H1 (cell line): ENCODE data around the gene CEP85L. TPM values are rescaled to one million over a fixed set of nuclear protein-coding genes. Genes with fewer than 3 reads are reported as not detected.

ENCODE experiments used
- BCL11A ChIP-seq, 2 experiments: IDR thresholded peaks; one replicate each; pipeline ENCODE4 v1.6.1; 2011; ENCODE audit warnings: low read depth in 2 of 2, low read length in 2 of 2, mild to moderate bottlenecking in 2 of 2
- CREB1 ChIP-seq: IDR thresholded peaks from 2 replicates; pipeline ENCODE4 v1.6.1; 2012; ENCODE audit warnings: inconsistent platforms
- EGR1 ChIP-seq: IDR thresholded peaks from 2 replicates; pipeline ENCODE4 v1.6.1; 2011; ENCODE audit warnings: low read depth, low read length, borderline replicate concordance
- JUND ChIP-seq: IDR thresholded peaks from 2 replicates; pipeline ENCODE4 v1.6.1; 2011; ENCODE audit warnings: mild to moderate bottlenecking, improper control_type of control experiment, low read length
- TBP ChIP-seq: IDR thresholded peaks from 2 replicates; pipeline ENCODE4 v1.6.1; 2011; ENCODE audit warnings: low read depth, low read length, improper control_type of control experiment
- polyA plus RNA-seq, 7 experiments: library from polyadenylated mRNA; depleted of rRNA in 3 of 7; stranded (reverse) in 5 of 7; unstranded in 2 of 7; fragments of >200 nt in 5 of 7; fragments of 200-250 nt in 2 of 7; gene quantifications; 1 replicate in 5 of 7; 2 replicates in 1 of 7; 4 replicates in 1 of 7; pipeline versions ENCODE4 v1.2.1 to v1.2.3, GENCODE V29; 2011 to 2013; ENCODE audit warnings: missing spikeins in 2 of 7, mixed read lengths in 2 of 7
- total RNA-seq: library from RNA; stranded (reverse); fragmentation: NEBNext Ultra II Directional; extraction: Animal tissue kit (Norgen Biotek cat#: 25700); gene quantifications from 2 replicates; pipeline ENCODE4 v1.2.1, GENCODE V29; 2021
- TF ChIP-seq, protein P1 (sequence below): fragments of 300-600 bp; sonication (generic); IDR thresholded peaks from 2 replicates; pipeline ENCODE4 v1.7.1; 2012; ENCODE audit warnings: low read length, moderate library complexity, mild to moderate bottlenecking, inconsistent platforms; ENCODE audit not compliant: insufficient replicate concordance

Gene CEP85L
- total and polyA plus RNA-seq, 2 of the 8 experiments (the other 6 are each of a cell fraction or from before 2014, with no cell fraction given) = 3.2 to 27.6 TPM

DNA sequence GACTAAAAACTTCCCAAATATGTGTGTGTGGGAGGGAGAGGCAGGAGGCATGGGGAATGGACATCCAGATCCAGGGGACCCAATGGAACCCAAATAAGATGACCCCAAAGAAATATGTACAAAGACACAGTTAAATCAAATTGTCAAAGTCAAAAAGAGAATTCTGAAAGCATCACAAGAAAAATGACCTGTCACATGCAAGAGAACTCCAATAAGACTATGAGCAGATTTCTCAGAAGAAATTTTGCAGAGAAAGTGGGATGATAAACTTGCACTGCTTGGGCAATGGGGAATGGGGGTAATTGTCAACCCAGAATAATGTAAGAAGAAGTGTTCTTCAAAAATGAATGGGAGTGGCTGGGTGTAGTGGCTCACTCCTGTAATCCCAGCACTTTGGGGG lies 162.8 kb downstream of the CEP85L start (continued):
- TF ChIP-seq, protein P1, sequence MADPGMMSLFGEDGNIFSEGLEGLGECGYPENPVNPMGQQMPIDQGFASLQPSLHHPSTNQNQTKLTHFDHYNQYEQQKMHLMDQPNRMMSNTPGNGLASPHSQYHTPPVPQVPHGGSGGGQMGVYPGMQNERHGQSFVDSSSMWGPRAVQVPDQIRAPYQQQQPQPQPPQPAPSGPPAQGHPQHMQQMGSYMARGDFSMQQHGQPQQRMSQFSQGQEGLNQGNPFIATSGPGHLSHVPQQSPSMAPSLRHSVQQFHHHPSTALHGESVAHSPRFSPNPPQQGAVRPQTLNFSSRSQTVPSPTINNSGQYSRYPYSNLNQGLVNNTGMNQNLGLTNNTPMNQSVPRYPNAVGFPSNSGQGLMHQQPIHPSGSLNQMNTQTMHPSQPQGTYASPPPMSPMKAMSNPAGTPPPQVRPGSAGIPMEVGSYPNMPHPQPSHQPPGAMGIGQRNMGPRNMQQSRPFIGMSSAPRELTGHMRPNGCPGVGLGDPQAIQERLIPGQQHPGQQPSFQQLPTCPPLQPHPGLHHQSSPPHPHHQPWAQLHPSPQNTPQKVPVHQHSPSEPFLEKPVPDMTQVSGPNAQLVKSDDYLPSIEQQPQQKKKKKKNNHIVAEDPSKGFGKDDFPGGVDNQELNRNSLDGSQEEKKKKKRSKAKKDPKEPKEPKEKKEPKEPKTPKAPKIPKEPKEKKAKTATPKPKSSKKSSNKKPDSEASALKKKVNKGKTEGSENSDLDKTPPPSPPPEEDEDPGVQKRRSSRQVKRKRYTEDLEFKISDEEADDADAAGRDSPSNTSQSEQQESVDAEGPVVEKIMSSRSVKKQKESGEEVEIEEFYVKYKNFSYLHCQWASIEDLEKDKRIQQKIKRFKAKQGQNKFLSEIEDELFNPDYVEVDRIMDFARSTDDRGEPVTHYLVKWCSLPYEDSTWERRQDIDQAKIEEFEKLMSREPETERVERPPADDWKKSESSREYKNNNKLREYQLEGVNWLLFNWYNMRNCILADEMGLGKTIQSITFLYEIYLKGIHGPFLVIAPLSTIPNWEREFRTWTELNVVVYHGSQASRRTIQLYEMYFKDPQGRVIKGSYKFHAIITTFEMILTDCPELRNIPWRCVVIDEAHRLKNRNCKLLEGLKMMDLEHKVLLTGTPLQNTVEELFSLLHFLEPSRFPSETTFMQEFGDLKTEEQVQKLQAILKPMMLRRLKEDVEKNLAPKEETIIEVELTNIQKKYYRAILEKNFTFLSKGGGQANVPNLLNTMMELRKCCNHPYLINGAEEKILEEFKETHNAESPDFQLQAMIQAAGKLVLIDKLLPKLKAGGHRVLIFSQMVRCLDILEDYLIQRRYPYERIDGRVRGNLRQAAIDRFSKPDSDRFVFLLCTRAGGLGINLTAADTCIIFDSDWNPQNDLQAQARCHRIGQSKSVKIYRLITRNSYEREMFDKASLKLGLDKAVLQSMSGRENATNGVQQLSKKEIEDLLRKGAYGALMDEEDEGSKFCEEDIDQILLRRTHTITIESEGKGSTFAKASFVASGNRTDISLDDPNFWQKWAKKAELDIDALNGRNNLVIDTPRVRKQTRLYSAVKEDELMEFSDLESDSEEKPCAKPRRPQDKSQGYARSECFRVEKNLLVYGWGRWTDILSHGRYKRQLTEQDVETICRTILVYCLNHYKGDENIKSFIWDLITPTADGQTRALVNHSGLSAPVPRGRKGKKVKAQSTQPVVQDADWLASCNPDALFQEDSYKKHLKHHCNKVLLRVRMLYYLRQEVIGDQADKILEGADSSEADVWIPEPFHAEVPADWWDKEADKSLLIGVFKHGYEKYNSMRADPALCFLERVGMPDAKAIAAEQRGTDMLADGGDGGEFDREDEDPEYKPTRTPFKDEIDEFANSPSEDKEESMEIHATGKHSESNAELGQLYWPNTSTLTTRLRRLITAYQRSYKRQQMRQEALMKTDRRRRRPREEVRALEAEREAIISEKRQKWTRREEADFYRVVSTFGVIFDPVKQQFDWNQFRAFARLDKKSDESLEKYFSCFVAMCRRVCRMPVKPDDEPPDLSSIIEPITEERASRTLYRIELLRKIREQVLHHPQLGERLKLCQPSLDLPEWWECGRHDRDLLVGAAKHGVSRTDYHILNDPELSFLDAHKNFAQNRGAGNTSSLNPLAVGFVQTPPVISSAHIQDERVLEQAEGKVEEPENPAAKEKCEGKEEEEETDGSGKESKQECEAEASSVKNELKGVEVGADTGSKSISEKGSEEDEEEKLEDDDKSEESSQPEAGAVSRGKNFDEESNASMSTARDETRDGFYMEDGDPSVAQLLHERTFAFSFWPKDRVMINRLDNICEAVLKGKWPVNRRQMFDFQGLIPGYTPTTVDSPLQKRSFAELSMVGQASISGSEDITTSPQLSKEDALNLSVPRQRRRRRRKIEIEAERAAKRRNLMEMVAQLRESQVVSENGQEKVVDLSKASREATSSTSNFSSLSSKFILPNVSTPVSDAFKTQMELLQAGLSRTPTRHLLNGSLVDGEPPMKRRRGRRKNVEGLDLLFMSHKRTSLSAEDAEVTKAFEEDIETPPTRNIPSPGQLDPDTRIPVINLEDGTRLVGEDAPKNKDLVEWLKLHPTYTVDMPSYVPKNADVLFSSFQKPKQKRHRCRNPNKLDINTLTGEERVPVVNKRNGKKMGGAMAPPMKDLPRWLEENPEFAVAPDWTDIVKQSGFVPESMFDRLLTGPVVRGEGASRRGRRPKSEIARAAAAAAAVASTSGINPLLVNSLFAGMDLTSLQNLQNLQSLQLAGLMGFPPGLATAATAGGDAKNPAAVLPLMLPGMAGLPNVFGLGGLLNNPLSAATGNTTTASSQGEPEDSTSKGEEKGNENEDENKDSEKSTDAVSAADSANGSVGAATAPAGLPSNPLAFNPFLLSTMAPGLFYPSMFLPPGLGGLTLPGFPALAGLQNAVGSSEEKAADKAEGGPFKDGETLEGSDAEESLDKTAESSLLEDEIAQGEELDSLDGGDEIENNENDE = no peak
- TF ChIP-seq BCL11A (IDR thresholded peaks at IDR 0.05; ENCODE audit: low read depth in 2 of 2, low read length in 2 of 2) (no peak), JUND (no peak), TBP (no peak), CREB1 (no peak), EGR1 (no peak)
- TF ChIP-seq, all 59 proteins: peak for 0
